ENCODE results near the gene HSPD1. TPM values are rescaled to one million over a fixed set of nuclear protein-coding genes. Genes with fewer than 3 reads are reported as not detected.

Gene HSPD1
- total and polyA plus RNA-seq, 2 experiments from 2014 or later: 309 to 327 TPM

DNA sequence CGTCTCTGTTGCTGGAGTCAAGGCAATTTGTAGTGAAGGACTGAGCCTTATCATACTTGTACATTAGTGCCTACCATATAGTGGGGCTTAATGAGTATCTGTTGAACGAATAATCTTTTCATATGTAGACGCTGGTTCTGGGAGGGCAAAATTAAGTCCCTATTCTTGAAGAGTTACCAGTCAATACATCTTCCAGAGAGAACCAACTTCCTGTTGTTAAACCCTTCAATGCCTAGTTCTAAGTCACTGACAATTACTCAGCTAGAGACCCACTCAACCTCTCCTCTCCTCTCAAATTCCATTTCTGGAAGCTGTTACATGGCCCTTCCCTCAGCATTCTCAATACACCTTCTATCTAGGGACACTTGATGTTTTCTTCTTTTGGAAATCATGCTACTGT is 15.1 kb upstream of the HSPD1 start:
- Histone ChIP-seq H3K4me1 (ENCODE audit: insufficient read depth) (peaks cover 15% of the 10 kb centered on the region), H3K9me2 (replicated peaks; ENCODE audit: insufficient read depth) (no peaks in the 10 kb centered on the region), H3K27ac (peak overlapping the region; percentile 79), H3K36me3 (replicated peaks; ENCODE audit: insufficient read depth, low read depth) (no peaks in the 10 kb centered on the region), H3K79me2 (peaks cover 38% of the 10 kb centered on the region), H3K9me3 (ENCODE audit: low read depth) (no peaks in the 10 kb centered on the region), H3K4me3 (no peak overlapping the region), H3K27me3 (no peaks in the 10 kb centered on the region), H4K20me1 (ENCODE audit: insufficient read depth, poor library complexity, severe bottlenecking) (peaks cover 15% of the 10 kb centered on the region), H2AFZ (peak overlapping the region; percentile 84), H3K4me2 (peak overlapping the region; percentile 83)
- WGBS (ENCODE audit: low lambda C conversion rate, missing lambda C conversion rate): 70% methylated on average over 3 of the region's 3 CpGs
- DNase-seq (ENCODE audit: low spot score): no peak
- TF ChIP-seq EZH2 (IDR thresholded peaks at IDR 0.05; ENCODE audit: borderline replicate concordance) (no peak), EZH2phosphoT487 (IDR thresholded peaks at IDR 0.05; ENCODE audit: low read depth, severe bottlenecking, unreplicated experiment) (no peak)
- TF ChIP-seq, protein P1, sequence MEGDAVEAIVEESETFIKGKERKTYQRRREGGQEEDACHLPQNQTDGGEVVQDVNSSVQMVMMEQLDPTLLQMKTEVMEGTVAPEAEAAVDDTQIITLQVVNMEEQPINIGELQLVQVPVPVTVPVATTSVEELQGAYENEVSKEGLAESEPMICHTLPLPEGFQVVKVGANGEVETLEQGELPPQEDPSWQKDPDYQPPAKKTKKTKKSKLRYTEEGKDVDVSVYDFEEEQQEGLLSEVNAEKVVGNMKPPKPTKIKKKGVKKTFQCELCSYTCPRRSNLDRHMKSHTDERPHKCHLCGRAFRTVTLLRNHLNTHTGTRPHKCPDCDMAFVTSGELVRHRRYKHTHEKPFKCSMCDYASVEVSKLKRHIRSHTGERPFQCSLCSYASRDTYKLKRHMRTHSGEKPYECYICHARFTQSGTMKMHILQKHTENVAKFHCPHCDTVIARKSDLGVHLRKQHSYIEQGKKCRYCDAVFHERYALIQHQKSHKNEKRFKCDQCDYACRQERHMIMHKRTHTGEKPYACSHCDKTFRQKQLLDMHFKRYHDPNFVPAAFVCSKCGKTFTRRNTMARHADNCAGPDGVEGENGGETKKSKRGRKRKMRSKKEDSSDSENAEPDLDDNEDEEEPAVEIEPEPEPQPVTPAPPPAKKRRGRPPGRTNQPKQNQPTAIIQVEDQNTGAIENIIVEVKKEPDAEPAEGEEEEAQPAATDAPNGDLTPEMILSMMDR (IDR thresholded peaks at IDR 0.05; ENCODE audit: poor library complexity): no peak

DNA sequence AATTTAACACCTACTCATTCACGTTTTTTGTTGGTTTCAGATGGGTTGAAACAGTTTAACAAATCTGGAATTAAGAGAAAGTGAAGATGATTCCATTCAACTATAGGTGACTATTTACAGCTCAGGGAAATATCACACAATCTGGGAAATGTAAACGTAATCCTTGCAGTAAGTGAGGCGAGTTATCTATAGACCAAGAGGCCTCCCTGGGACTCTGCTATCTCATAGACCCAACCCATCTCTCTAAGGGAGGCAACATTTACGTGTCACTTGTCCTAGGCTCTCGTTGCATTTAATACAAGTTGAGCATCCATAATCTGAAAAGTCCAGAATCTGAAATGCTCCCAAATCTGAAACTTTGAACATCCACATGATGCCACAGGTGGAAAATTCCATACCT is 14.3 kb upstream of the HSPD1 start:
- Histone ChIP-seq H3K9me2 (replicated peaks; ENCODE audit: insufficient read depth) (no peaks in the 10 kb centered on the region), H3K4me1 (ENCODE audit: insufficient read depth) (peaks cover 15% of the 10 kb centered on the region), H3K9me3 (ENCODE audit: low read depth) (no peaks in the 10 kb centered on the region), H3K36me3 (replicated peaks; ENCODE audit: insufficient read depth, low read depth) (no peaks in the 10 kb centered on the region), H3K27me3 (no peaks in the 10 kb centered on the region), H3K4me3 (no peak overlapping the region), H3K27ac (no peak overlapping the region), H4K20me1 (ENCODE audit: insufficient read depth, poor library complexity, severe bottlenecking) (peaks cover 7% of the 10 kb centered on the region), H2AFZ (no peak overlapping the region), H3K79me2 (peaks cover 30% of the 10 kb centered on the region), H3K4me2 (no peak overlapping the region)
- TF ChIP-seq, protein P1 (IDR thresholded peaks at IDR 0.05; ENCODE audit: poor library complexity): no peak
- TF ChIP-seq EZH2 (IDR thresholded peaks at IDR 0.05; ENCODE audit: borderline replicate concordance) (no peak), EZH2phosphoT487 (IDR thresholded peaks at IDR 0.05; ENCODE audit: low read depth, severe bottlenecking, unreplicated experiment) (no peak)
- WGBS (ENCODE audit: low lambda C conversion rate, missing lambda C conversion rate): 79% methylated on average over 5 of the region's 5 CpGs
- DNase-seq (ENCODE audit: low spot score): no peak

DNA sequence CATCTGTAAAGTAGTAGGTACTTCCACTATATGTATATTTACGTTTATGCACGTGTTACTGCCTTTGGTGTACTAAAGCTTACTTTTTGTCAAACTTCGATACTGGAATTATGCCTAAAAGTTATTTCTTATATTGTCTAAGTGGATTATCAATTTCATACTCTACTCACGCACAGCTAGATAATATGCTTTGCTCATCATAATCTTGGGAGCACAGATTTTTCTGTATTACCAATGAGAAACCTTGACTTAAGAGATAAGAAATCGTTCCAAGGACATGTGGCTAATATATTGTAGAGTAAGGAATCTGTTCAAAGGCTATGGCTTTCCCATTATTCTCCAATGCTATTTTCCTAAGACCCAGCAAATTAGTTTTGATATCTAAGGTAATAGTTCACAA is 7.0 kb upstream of the HSPD1 start:
- H3K79me2 ChIP-seq: peaks cover 38% of the 10 kb centered on the region
- no peak overlapping the region for H3K4me2 ChIP-seq
- no peaks in the 10 kb centered on the region for H3K36me3 ChIP-seq (replicated peaks; ENCODE audit: insufficient read depth, low read depth)
- no peak for TF ChIP-seq EZH2 (IDR thresholded peaks at IDR 0.05; ENCODE audit: borderline replicate concordance)
- TF ChIP-seq EZH2phosphoT487 (IDR thresholded peaks at IDR 0.05; ENCODE audit: low read depth, severe bottlenecking, unreplicated experiment): no peak
- TF ChIP-seq, protein P1 (IDR thresholded peaks at IDR 0.05; ENCODE audit: poor library complexity): no peak
- peaks cover 9% of the 10 kb centered on the region for H3K4me1 ChIP-seq (ENCODE audit: insufficient read depth)
- no peak for DNase-seq (ENCODE audit: low spot score)
- H2AFZ ChIP-seq: no peak overlapping the region
- no peak overlapping the region for H3K27ac ChIP-seq
- H3K4me3 ChIP-seq: no peak overlapping the region
- peaks cover 4% of the 10 kb centered on the region for H4K20me1 ChIP-seq (ENCODE audit: insufficient read depth, poor library complexity, severe bottlenecking)
- H3K9me2 ChIP-seq (replicated peaks; ENCODE audit: insufficient read depth): no peaks in the 10 kb centered on the region
- 88% methylated on average over 5 of the region's 5 CpGs for WGBS (ENCODE audit: low lambda C conversion rate, missing lambda C conversion rate)
- no peaks in the 10 kb centered on the region for H3K27me3 ChIP-seq
- H3K9me3 ChIP-seq (ENCODE audit: low read depth): no peaks in the 10 kb centered on the region

DNA sequence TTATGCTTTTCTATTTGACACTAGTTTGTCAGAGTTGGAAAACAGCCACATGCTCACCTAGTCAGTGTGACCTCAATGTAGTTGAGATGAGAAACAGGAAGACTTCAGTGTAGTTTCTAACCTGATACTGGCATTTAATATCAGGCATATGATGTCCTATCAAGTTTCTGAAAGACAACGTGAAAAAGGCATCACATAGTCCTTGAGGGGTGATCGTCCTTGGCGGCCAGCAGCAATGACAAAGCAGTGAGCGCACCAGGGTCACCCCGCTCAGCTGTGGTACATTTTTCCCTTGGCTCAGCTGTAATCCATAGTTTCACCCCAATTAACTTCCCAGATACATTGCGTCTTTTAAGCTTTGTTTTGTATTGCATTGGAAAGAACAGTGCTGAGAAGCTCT is 4.9 kb upstream of the HSPD1 start:
- Histone ChIP-seq H3K36me3 (replicated peaks; ENCODE audit: insufficient read depth, low read depth) (no peaks in the 10 kb centered on the region), H2AFZ (no peak overlapping the region), H3K9me2 (replicated peaks; ENCODE audit: insufficient read depth) (no peaks in the 10 kb centered on the region), H3K4me3 (no peak overlapping the region), H3K27me3 (no peaks in the 10 kb centered on the region), H3K4me1 (ENCODE audit: insufficient read depth) (peaks cover 13% of the 10 kb centered on the region), H3K4me2 (no peak overlapping the region), H4K20me1 (ENCODE audit: insufficient read depth, poor library complexity, severe bottlenecking) (peaks cover 4% of the 10 kb centered on the region), H3K79me2 (peaks cover 50% of the 10 kb centered on the region), H3K9me3 (ENCODE audit: low read depth) (no peaks in the 10 kb centered on the region), H3K27ac (no peak overlapping the region)
- WGBS (ENCODE audit: low lambda C conversion rate, missing lambda C conversion rate): 98% methylated on average over 6 of the region's 6 CpGs
- TF ChIP-seq EZH2phosphoT487 (IDR thresholded peaks at IDR 0.05; ENCODE audit: low read depth, severe bottlenecking, unreplicated experiment): no peak
- TF ChIP-seq, protein P1 (IDR thresholded peaks at IDR 0.05; ENCODE audit: poor library complexity): no peak
- no peak for TF ChIP-seq EZH2 (IDR thresholded peaks at IDR 0.05; ENCODE audit: borderline replicate concordance)
- DNase-seq (ENCODE audit: low spot score): no peak
